ENCODE measurements around the gene ZBED4.

ZBED4 gene

DNA sequence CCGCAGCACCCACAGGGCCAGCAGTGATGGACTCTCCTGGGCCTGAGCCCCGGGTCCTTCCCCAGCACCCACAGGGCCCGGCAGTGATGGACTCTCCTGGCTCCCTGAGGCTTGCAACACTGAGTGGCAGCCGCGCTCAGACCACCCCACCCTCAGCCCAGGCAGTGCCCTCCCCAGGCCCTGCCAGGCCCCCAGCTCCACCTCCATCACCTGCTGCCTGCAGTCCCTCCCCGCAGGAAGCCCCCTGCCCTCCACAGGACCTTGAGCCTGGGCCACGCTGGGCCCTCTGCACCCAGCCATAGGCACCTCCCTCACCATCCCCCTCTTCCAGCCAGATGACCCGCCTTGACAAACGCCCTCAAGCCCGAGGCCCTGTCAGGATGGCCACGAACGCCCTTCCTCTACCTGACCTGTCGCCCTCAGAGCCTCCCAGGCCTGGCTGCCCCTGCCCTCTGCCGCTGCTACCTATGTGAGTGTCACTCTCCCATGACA is 53.2 kb downstream of the ZBED4 start:
- no peak for DNase-seq

DNA sequence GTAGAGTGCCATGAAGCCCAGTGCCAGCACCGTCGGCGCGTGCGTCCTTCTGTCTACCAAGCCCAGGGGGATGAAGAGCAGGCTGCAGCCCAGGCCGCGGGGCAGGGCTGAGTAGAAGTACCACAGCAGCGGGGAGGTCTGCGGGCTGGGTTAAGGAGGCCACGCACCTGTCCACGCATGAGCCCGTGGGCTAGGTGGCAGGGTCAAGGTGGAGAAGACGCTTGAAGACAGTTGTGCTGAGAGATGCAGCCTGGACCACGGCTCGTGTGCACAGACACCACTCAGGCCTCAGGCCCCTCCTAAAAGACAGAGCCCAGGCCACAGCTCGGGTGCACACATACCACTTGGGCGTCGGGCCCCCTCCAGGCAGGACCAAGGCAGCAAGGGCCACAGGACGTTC is 54.2 kb downstream of the ZBED4 start:
- DNase-seq, result no peak

DNA sequence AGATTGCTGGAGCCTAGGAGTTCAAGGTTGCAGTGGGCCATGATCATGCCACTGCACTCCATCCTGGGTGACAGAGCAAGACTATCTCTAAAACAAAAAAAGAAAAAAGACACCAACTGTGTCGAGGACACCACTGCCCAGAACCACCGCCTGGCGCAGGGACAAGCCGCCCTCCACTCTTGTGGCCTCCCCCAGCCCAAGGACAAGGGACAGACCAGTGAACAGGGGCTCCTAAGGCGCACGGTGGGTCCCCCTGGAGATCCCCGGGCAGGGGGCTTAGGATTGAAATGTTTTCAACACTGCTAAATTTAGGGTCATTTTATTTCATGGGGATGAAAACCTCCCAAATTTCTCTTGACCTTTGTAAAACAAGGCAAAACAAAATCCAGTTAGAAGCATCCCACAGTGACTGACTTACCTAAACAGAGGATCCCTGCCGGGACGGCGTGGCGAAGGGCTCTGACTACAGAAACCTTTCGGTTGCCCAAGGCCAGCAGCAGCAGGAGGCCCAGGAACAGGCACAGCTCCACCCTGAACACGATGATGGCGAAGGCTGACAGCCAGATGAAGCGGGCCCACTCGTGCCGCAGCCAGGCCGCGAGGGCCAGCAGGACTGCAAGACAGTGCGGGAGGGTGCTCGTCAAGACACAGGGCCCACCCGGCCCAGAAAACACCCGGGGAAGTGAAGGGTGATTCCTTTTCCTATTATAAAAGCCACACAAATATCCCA is 56.0 kb downstream of the ZBED4 start:
- no peak for DNase-seq

DNA sequence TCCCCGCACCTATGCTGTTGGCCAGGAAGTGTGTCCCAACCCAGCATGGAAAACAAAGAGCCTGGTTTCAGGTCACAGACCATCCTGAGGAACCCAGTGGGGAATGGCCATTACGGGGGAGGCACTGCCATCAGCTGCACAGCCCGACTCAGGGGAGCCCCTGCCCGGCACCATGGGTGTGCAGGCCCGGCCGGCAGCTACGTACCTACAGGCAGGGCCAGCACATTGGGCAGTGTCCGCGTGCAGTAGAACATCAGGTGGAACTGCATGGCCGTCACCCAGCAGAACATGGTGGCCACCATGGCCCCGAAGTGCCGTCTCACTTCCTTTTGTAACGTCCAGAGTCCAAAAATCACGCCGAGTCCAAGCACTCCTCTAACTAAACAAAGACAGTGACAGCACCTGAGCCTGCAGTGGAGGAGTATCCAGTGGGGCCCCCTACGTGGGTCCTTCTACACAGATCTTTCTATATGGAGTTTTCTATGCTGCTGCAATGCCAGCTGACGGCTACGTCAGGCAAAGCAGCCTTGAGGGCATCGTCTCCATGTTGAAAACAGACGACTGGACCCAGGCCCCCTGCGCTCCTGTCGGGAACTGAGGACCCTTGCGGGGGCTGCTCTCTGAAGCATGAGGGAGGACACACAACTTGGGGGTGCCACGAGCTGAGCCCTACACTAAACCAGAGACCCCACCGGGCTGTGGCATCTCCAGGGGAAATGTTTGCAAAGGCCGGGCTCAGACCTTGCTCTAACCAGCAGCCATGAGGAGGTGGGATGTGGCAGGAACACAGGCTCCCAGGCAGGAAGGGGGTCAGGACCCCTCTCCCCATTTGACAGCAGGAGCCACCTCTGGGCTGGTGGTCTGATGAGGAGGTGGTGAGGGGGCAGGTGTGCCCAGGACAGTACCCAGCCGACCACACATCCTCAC is 56.8 kb downstream of the ZBED4 start:
- no peak for DNase-seq

DNA sequence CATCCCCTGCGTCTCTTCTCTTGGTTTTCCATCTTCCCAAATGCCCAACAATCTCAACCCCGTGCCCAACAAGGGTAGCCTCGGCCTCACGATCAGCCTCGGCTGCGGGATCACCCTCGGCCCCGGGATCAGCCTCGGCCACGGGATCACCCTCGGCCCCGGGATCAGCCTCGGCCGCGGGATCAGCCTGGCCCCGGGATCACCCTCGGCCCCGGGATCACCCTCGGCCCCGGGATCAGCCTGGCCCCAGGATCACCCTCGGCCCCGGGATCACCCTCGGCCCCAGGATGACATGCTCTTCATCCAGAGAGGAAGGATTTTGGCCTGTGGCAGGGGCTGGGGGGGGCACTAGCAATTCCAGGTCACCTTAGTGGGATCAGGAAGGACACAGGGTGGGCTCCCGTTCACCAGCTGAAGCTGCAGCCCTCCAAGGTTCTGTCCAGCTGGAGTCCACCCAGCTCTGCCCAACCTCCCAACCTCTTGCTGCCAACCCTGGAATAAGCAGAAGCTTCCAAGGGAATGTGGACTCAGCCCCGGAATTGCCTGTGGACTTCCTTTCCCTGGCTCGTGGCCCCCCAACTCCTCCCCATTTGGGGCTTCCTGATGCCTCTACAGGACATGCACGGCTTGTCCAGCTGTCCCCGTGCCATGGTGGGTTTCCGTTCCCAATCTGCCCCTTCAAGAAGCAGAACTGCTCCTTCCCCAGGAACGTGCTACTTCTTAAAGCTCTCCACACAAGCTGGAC is 58.4 kb downstream of the ZBED4 start:
- DNase-seq, result no peak

DNA sequence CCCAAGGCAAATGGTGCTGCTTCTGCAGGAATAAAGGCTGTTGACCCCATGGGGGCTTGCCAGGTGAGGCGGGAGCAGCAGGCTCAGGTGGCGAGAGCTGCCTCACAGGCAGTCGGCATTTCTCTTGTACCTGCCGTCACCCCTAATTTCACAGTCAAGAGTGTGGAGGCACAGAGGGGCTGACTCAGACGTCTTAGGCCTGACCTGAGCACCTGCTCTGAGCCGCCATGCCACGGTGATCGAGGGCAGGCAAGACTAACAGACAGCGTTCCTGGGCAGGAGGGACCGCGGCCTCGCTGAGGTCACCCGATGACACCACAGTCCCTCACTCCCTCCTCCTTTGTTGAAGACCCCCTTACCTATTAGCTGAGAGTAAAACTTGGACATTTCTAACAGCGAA is 59.4 kb downstream of the ZBED4 start:
- no peak for DNase-seq

DNA sequence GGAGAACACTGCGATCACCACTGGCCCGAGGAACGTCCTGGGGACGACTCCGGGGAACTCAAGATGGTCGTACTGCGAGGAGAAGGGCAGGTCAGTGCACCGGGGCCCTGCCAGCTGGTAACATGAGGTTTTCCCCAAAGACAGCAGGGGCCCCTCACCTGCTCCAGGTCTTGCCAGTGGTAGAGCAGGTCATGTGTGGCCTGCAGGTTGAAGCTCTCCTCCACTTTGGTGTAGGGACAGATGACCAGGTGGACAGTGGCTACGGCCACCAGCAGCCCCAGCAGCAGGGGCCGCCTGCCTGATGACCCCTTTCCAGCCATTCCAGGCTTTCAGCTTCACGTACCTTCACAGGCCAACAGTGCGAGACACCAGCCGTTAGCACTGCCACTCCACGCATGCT is 59.8 kb downstream of the ZBED4 start:
- no peak for DNase-seq

DNA sequence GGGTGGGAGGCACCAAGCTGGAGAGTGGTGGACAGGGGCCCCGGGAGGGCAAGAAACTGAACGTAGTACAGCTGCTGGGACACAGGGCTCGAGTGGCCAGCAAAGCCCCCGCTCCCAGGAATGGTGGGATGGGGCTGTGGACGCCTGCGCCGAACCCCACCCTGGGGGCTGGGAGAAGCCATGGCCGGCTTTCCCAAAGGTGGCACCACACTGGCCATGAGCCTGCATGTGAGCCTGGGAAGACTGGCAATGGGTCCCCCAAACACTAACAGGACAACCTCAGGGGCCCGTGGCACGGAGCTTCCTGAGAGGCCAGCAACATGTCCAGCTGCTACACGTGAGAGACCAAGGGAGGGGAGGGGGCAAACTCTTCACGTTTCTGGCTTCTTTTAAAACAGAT is 60.6 kb downstream of the ZBED4 start:
- no peak for DNase-seq

DNA sequence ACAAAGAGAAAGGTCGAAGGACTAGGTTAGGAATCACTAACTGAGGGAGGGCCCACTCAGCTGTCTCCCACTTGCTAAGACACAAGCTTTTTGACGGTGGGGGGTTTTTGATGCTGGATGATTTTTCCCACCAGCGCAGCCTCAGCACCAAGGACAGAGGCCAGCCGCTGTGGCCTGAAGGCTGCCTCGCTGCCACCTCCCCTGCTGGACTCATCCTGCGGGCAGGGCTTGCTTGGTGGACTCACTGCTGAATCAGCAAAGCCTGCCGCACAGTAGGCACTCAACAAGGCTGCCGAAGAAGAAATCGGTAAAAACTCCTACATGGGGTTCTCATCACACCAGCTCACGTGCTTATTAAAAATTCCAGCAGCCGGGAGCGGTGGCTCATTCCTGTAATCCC is 62.0 kb downstream of the ZBED4 start:
- DNase-seq, result no peak

DNA sequence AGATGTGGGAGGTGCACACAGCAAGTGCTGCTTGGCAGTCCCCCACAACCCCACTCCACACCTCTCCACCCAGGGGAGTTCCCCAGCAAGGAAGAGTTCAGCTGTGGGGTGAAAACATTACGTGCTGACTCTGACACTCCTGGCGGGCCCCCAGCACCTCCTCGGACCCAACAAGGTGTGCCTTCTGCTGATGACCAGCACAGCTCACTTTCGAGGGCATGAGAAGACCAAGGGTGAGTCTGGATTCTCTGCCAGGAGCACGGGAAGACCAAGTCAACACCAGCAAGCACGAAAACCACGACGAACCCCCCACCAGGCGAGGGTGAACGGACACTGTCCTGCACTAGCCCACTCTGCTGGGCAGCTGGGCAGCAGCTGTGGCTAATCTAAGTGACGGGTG is 63.2 kb downstream of the ZBED4 start:
- no peak for DNase-seq

DNA sequence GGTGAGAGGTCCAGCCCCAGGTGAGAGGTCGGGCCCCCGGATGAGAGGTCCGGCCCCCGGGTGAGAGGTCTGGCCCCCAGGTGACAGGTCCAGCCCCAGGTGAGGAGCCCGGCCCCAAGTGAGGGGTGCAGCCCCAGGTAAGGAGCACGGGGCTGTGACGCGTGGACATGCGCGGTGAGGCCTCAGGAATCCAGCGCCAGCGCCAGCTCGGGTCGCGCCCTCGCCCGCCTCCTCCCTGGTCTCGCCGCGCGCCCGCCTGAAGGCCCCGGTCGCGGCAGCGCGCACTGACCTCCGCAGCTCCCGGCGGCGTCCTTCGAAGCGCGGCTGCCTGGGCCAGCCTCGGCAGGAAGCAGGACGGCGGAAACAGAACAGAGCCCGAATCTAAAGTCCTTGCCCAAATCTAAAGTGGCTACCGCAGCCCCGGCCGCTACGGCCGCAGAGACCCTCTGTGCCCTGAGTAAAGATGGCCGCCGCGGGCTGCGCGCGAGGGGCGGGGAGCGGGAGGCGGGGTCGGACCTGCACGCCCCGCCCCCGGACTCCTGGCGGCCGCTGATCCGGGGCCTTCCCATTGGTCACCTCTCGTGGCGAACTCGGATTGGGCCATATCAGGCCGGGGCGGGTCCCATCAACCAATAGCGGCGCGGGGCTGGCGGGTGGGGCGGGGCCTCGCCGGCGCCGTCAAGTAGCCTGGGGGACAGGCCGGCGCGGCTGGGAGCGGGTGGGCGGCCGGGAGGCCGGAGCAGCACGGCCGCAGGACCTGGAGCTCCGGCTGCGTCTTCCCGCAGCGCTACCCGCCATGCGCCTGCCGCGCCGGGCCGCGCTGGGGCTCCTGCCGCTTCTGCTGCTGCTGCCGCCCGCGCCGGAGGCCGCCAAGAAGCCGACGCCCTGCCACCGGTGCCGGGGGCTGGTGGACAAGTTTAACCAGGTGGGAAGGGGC is 64.6 kb downstream of the ZBED4 start, which contains the start of the genes ALG12 and CRELD2:
Gene ALG12, minus strand, starts transcription at position 465 of the 937 bp plus-strand sequence. CDS start 4,673 bp downstream, outside the sequence.
Gene CRELD2, plus strand, starts transcription at position 661 of the 937 bp plus-strand sequence. Its CDS starts 136 bp downstream, at position 797.
- DNase-seq, result peak; percentile 96

DNA sequence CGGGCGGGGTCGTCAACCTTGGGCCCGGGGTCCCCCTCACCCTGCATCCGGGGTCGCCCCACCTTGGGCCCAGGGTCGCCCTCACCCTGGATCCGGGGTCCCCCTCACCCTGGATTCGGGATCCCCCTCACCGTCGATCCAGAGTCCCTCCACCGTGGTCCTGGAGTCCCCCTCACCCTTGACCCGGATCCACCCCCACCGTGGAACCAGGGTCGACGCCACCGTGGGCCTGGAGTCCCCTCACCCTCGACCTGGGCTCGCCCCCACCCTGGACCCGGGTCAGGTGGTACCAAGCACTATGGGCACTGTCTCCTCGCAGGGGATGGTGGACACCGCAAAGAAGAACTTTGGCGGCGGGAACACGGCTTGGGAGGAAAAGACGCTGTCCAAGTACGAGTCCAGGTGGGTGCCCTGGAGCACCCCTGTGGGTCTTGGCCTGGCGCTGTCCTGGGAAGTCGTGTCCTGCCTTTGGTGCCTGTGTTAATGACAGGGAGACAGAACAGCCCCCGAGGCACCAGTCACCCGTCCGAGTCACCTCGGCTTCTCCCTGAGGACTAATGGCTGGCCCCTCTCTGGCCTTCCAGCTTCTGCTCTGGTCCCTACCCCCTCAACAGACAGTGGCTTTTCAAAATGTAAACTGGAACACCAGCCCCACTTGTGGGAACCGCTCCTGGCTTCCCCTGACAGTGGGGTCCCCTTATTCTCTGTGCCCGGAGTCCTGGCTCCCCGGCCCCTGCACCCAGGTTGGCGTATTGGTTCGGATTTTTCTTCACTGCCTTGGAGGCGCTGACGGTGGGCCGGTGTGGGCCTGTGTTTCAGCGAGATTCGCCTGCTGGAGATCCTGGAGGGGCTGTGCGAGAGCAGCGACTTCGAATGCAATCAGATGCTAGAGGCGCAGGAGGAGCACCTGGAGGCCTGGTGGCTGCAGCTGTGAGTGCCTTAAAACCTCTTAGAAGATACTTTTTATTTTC is 65.6 kb downstream of the ZBED4 start:
- no peak for DNase-seq

DNA sequence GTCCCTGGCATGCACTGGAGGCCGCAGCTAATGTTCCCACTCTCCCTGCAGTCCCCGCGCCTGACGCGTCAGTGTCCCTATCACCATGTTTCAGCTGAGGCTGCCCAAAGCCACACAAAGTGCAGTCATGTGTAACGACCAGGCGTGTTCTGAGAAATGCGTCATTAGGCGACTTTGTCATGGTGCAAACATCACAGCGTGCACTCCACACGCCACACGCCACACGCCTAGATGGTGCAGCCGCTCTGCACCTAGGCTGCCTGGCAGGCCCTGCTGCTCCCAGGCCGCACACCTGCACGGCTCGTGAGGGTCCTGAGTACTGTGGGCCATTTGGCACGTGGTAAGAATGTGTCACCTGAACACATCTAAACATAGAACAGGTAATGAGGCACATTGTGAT is 67.2 kb downstream of the ZBED4 start:
- DNase-seq, result no peak

DNA sequence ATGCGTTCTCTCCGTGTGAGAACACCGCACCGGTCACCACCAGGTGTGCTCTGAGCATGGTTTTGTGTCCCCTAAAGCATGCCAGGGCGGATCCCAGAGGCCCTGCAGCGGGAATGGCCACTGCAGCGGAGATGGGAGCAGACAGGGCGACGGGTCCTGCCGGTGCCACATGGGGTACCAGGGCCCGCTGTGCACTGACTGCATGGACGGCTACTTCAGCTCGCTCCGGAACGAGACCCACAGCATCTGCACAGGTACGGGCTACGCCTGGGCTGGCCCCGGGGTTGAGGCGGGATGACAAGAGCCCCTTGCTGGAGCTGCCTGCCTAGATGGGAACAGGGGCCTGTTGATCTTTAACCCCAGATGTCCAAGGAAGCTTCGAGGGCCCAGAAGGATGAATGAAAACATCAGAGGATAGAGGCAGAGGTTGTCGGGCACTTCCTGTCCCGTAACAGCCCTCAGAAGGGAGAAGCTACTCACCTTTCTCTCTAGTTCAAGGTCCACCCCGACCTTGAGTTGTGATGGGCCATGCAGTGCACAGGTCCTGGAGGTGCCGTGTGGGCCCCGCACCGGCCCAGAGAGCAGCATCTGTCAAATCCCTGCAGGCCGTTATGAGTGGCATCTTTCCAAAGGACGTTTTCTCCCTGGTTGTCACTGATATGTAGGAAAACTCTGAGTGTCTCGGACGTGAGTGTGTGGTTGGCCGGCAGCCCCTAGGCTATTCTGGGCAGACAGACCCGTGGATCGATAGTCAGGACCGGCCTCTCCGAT is 68.0 kb downstream of the ZBED4 start:
- no peak for DNase-seq

DNA sequence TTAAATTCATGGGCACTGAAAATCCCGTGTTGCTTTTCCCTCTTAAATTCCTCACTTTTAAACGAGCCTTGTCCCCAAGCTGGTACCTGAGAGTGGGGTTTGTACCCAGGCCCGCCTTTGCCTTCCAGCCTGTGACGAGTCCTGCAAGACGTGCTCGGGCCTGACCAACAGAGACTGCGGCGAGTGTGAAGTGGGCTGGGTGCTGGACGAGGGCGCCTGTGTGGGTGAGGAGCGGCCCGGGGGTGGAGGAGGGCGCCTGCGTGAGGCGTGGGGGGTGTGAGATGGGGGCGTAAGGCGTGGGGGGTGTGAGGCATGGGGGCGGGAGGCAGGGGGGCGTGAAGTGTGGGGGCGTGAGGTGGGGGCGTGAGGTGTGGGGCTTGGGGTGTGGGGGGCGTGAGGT is 68.8 kb downstream of the ZBED4 start:
- DNase-seq, result no peak

DNA sequence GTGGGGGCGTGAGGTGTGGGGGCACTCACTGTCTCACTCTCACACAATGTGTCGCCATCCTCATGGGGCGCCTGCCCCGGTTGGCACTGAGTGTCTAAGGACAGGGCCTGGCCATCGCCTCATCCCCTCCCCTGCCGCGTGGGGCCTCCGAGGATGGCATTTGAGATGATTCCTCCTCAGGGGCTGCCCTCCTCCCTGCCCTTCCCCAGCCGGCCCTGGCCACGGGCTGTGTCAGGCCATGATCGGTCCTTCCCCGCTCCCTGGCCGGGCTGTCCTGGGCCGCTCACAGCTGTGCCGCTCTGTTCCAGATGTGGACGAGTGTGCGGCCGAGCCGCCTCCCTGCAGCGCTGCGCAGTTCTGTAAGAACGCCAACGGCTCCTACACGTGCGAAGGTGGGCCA is 69.3 kb downstream of the ZBED4 start:
- no peak for DNase-seq

DNA sequence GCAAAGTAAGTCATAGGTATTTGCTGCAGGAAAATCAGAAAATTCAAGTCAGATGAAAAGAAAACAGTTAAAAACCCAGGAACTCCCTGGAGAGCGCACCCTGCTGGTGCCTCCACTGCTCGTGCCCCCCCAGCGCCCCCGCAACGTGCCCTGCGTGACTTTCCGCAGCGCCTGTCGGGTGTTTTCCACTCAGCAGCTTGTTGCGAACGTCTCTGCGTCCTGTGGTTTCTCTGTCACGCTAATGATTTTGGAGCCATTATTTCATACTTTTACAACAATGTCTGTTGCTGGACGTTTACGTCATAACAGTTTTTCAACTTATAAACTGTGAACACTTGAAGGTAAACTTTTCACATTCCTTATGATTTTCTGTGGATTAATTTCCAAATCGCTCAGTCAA is 69.8 kb downstream of the ZBED4 start:
- peak; percentile 45 for DNase-seq

DNA sequence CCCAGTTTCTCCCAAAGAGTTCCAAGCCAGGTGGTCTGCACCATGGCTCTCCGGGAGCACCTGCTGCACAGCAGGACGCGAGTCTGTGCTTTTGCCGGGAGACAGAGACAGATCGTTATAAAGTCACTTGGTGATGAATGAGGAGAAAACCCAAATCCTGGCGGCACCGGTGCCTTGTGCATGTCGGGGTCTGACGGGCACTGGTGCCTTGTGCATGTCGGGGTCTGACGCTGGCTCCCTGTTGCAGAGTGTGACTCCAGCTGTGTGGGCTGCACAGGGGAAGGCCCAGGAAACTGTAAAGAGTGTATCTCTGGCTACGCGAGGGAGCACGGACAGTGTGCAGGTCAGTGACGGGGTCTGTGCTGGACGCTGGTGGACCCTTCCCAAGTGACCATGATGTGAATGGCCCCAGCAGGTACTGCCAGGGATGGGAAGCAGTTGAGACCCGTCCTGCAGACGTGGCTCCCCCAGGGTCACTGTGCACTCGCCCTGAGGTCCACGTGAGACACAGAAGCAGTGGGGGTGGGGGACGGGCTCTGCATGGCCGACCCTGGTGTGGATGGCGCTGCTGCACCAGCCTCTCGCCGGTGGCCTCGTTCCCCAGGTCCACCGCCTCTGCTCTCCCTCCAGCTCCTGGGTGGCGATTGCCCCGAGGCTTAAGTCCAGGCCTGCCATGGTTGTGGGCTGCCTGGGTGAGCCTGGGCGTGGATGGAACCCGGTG is 70.6 kb downstream of the ZBED4 start:
- DNase-seq, result no peak

DNA sequence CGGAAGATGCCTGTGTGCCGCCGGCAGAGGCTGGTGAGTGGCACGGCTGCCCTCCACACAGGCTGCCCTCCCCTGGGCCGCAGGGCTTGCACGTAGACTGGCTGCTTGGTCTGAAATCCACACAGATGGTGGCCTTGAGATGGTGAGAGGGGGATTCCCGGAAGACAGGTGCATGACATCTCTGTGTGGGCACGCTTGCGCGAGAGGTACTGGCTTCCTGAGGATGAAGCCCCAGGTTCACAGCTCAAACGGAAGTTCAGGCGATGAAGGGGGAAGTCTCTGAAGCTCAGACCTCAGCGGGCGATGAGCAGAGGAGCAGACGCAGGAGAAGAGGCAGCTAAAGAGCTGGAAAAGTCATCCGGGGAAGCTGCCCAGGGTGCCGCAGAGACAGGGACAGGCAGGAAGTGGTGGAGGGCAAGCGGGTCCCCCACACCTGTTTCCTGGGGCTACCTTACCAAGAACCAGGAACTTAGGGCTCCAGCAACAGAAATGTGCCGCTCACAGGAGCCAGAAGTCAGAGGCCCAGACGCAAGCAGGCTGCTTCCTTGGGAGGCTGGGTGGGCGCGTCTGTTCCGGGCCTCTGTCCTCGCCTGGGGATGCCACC is 72.0 kb downstream of the ZBED4 start:
- peak; percentile 89 for DNase-seq

All from CD4-positive, alpha-beta T cell treated with Interferon gamma for 1 hour (primary cell).